ENCODE data around the gene PPFIBP2.

GRCh38 chr11:7667460-7667859, 153.7 kb downstream of the PPFIBP2 start:
- no peak for TF ChIP-seq CTCF (IDR thresholded peaks at IDR 0.05 in 8 of 11, conservative IDR thresholded peaks at IDR 0.05 in 3 of 11)
- no peak for TF ChIP-seq POLR2A (IDR thresholded peaks at IDR 0.05)
